GM18873 (cell line): ENCODE measurements around the gene KAT5.
"Not testable (repeated sequence)": the region's sequence is repeated elsewhere in the genome, so short reads cannot be mapped to it uniquely, and the experiment has no call there.

Source experiments
- ATAC-seq: cut with Tn5 transposase; IDR thresholded peaks from one replicate; pipeline ENCODE4 v1.9.1; 2021; ENCODE audit warnings: mild to moderate bottlenecking, moderate library complexity, moderate number of reproducible peaks; ENCODE audit not compliant: unreplicated experiment, low FRiP score

The KAT5 gene

DNA sequence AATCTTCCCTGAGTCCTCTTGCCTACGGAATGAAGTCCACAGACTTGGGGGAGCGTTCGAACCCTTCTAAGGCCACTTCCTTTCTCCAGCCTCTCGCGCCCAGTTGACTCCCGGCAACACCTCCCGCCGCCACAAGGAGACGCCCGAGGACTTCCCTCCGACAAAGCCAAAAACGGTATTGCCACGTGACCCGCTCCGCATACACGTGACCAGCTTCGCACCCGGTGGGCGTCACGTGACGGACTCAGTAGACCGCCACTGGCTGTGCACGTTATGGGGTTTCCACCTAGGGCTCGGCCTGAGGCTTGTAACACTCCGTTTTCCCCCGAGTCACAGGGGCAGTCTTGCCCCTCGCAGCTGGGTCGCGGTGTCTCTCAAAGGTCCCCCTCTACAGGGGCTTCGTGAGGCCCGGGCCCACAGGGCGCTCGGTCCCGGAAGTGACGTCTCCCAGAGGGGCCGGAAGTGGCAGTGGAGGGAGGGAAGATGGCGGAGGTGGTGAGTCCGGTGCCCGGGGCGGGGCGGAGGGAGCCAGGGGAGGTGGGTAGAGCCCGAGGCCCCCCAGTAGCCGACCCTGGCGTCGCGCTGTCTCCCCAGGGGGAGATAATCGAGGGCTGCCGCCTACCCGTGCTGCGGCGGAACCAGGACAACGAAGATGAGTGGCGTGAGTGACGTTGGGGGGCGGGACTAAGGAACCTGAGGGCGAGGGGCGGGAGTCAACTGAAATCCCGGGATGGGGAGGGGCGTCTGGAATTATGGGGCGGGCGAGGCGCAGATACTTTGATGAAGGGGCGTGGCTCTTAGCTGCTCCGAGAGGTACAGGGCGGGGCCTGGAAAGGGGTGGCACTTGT is at the start of gene KAT5:
Gene KAT5 (plus strand): TSS at position 468 of the 848 bp plus-strand sequence. CDS start 16 bp downstream, at position 484.
- peak; percentile 77 for ATAC-seq

- peak; percentile 74 for ATAC-seq
These were observed 49.0 kb upstream of the KAT5 start, which contains the start of gene RELA for GRCh38 chr11:65662799-65663638. Gene RELA, minus strand, starts transcription at chr11:65662916. Its CDS starts 84 bp downstream, at chr11:65662832.

- ATAC-seq, result no peak
These were observed 48.3 kb upstream of the KAT5 start for GRCh38 chr11:65663639-65664200.

- no peak for ATAC-seq
These were observed 39.7 kb upstream of the KAT5 start for GRCh38 chr11:65672180-65672860.

DNA sequence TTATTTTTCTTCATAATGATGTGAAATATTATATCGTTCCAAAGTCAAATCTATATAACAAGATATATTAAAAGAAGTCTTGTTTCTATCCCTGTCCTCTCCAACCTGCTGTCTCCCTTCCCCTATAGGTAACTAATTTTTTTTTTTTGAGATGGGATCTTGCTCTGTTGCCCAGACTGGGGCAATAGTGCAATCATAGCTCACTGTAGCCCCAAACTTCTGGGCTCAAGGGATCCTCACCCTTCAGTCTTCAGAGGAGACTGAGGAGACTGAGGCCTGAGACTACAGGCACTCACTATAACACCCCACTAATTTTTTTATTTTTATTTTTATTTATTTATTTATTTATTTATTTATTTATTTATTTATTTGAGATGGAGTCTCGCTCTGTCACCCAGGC is 39.1 kb upstream of the KAT5 start:
- ATAC-seq, result no peak

GRCh38 chr11:65680192-65680743 is 31.8 kb upstream of the KAT5 start:
- no peak for ATAC-seq

GRCh38 chr11:65683480-65683879 is 28.6 kb upstream of the KAT5 start:
- ATAC-seq, result not testable (repeated sequence)

GRCh38 chr11:65685981-65686380 is 26.1 kb upstream of the KAT5 start:
- no peak for ATAC-seq

DNA sequence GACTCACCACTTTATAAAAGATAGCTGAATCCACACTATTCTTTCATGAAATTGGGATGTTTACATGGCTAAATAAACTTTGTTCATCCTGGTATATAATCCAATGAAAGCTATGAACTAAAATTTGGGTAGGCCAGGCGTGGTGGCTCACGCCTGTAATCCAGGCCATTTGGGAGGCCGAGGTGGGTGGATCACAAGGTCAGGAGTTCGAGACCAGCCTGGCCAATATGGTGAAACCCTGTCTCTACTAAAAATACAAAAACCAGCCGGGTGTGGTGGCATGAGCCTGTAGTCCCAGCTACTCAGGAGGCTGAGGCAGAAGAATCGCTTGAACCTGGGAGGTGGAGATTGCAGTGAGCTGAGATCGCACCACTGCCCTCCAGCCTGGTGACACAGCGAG is 20.2 kb upstream of the KAT5 start:
- ATAC-seq, result not testable (repeated sequence)

DNA sequence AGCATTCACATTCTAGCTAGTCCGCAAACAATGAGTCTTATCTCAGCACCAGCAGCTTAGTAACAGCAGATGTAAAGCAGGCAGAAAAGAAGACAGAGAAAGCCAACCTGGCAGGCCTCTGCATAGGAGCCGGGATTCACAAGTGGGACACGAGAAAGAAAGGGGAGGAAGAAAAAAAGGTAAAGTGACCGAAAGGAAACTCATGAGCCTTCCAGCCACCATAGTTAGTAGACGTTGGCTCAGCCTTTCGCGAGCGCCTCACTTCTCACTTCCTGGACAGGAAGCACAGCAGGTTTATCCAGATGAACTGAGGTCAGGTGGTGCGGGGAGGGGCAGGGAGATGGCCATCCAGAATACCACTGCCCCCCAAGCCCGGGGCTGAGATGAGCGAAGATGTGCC is 19.7 kb upstream of the KAT5 start:
- ATAC-seq, result no peak

DNA sequence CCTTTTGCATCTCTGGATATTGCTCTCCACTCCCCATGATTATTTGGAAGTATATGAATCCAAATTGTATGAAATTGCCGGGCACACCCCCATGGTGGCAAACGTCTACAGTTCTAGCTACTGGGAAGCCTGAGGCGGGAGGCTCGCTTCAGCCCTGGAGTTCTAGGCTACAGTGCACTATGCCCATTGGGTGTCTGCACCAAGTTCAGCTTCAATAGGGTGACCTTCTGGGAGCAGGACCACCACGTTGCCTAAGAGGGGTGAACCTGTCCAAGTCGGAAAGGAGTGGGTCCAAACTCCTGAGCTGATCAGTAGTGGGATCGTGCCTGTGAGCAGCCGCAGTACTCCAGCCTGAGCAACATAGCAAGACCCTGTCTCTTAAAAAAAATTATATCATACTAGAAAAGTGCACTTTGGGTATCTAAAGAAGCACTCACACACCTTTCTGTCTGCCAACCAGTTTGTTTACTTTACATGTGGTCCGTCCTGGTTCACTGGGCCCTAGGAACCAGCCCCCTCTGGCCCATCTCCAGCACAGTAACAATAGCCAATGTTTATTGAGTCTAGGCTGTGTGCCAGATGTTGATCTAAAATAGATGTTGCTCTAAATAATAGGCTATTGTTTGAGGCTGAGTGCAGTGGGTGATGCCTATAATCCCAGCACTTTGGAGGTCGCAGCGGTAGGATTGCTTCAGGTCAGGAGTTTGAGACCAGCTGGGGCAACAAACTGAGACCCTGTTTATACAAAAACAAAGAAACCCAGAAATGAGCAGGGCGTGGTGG is 16.4 kb upstream of the KAT5 start:
- no peak for ATAC-seq

GRCh38 chr11:65696802-65697552 is 15.1 kb upstream of the KAT5 start:
- no peak for ATAC-seq

GRCh38 chr11:65698205-65698604 is 13.8 kb upstream of the KAT5 start:
- no peak for ATAC-seq

GRCh38 chr11:65699306-65699705 is 12.7 kb upstream of the KAT5 start:
- ATAC-seq, result no peak

DNA sequence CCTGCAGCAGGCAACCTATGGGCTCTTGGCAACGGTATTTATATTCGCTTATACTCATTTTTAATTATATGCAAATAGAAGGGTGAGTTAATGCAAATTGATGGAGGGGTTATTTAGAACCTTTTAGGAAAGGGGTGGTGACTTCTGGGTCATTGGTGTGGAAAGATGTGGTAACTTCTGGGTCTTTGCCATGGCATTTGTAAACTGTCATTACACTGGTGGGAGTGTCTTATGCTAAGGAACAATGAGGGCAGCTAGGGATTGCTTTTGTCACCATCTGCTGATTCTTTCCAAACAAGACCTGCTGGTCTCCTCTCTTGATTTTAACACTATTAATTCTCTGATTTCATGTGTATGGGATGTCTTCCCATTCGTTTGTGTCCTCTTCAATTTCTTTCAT is 11.7 kb upstream of the KAT5 start:
- ATAC-seq, result no peak

GRCh38 chr11:65701686-65702085 is 10.4 kb upstream of the KAT5 start:
- ATAC-seq, result no peak

- no peak for ATAC-seq
These were observed 8.2 kb upstream of the KAT5 start for GRCh38 chr11:65703846-65704245.

DNA sequence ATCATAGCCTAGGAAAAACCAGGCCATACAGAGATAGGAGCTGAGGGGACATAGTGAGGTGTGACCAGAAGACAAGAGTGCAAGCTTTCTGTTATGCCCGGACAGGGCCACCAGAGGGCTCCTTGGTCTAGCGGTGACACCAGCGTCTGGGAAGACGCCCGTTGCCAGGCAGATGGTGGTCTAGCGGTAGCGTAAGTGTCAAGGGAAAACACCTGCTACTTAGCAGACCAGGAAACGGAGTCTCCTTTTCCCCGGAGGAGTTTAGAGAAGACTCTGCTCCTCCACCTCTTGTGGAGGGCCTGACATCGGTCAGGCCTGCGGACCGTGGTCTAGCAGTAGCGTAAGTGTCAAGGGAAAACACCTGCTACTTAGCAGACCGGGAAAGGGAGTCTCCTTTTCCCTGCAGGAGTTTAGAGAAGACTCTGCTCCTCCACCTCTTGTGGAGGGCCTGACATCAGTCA is 5.7 kb upstream of the KAT5 start:
- ATAC-seq, result not testable (repeated sequence)

DNA sequence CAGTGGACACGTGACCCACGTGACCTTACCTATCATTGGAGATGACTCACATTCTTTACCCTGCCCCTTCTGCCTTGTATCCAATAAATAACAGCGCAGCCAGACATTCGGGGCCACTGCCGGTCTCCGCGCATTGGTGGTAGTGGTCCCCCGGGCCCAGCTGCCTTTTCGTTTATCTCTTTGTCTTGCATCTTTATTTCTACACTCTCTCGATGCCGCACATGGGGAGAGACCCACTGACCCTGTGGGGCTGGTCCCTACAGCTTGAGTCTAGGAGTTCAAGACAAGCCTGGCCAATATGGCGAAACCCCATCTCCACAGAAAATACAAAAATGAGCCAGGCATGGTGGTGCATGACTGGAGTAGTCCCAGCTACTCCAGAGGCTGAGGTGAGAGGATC is 5.0 kb upstream of the KAT5 start:
- ATAC-seq, result not testable (repeated sequence)
